ENCODE measurements around the gene MSANTD3.

The MSANTD3 gene

DNA sequence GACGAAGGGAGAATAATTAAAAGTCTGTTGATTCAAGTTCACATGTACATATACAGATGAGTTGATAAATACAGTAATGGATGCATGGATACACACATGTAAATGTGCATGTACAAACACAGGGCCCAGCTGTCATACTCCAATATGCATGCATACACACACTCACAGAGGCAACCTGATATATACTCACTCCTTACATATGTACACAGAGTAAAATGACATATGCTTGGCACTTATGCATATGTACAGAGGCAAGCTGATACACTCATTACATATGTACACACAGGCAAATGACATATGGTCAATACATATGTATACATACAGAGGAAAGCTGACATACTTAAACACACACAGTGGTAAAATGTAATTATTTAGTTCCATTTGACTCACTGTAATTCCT is 38.8 kb downstream of the MSANTD3 start:
- DNase-seq (ENCODE audit: low spot score), result no peak

DNA sequence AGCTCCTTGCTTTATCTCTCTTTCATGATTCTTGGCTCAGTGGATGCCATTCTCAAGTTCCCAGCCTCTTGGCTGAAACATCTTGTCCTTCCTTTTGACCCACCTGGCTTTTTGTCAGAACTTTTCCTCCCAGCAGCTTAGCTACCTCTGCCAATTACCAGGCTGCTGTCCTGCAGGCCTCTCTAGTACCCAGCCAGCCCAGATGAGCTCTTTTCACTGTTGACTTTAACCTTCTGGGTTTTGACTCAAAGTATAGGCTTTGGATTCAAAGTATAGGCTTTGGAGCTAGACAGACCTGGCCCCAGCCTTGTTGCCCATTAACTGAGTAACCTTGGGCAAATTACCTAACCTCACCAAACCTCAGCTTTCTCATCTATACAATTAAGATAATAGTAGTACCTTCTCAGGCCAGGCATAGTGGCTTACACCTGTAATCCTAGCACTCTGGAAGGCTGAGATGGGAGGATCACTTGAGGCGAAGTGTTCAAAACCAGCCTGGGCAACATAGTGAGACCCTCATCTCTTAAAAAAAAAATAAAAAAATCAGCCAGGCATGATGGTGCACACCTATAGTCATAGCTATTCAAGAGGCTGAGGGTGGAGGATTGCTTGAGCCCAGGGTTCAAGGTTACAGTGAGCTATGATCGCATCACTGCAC is 39.4 kb downstream of the MSANTD3 start:
- no peak for DNase-seq (ENCODE audit: low spot score)

DNA sequence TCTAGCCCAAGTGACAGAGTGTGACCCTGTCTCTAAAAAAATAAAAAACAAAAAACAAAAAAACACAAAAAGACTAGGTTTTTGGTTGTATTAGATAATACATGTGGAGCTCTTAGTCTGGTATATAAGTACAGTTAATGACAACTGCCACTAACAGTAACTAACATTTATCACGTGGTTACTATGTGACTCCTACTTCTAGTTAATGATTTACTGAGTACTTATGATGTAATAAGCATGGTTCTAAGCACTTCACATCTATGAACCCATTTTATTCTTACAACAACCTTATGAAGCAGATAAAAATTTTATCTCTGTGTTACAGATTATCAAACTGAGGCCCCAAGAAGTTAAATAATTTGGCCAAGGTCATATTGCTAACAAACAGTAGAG is 39.9 kb downstream of the MSANTD3 start:
- no peak for DNase-seq (ENCODE audit: low spot score)

- DNase-seq (ENCODE audit: low spot score), result no peak
Measured at GRCh38 chr9:100468041-100468440, 41.1 kb downstream of the MSANTD3 start.

- no peak for DNase-seq (ENCODE audit: low spot score)
Measured at GRCh38 chr9:100472268-100472667, 45.3 kb downstream of the MSANTD3 start.

GRCh38 chr9:100472788-100473275 is 45.9 kb downstream of the MSANTD3 start, which contains the start of gene TMEFF1:
TSS of gene TMEFF1 (plus strand) at chr9:100473149. CDS start at chr9:100473545, 396 bp downstream.
- no peak for DNase-seq (ENCODE audit: low spot score)

- no peak for DNase-seq (ENCODE audit: low spot score)
Measured at GRCh38 chr9:100473276-100474081, 46.5 kb downstream of the MSANTD3 start.

DNA sequence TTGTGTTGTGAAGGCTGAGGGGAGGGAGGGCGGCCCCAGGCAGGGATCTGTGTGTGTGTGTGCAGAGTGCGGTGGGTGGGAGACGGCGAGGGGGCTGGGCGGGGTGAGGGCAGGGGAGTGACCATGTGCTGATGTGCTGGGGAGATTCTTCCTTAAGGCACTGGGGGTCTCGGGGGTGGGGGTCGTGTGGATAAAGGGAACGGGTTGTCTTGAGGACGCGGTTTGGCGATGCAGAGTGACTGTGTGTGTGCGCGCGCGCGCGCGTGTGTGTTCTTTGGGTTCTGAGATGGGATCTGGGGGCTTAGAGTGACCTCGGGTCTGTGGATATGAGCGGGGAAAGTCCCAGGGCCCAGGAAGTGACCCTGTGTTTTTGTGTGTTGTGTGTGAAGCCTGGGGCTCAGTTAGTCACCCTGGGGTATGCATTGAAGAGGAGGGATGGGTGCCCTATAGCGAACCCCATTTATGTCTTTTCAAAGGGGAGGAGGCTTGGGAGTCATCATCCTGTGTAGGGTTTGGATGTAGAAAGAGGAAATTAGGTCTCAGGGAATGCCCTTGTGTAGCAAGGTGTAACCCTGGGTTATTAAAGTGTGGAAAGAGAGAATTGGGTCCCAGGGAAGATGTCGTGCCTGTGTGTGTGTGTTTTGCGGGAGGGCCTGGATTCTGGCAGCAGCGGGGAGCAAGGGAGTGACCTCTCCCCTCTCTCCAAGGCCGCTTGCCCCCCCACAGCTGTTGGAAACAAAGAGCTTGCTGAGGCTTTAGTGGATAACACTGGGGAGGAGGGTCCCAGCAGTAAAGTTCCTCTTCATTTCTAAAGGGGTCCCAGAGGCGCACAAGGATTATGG is 47.4 kb downstream of the MSANTD3 start:
- DNase-seq (ENCODE audit: low spot score), result no peak

- DNase-seq (ENCODE audit: low spot score), result no peak
Measured at GRCh38 chr9:100474924-100475276, 48.0 kb downstream of the MSANTD3 start.

- DNase-seq (ENCODE audit: low spot score), result no peak
Measured at GRCh38 chr9:100477241-100477640, 50.3 kb downstream of the MSANTD3 start.

- no peak for DNase-seq (ENCODE audit: low spot score)
Measured at GRCh38 chr9:100478192-100478591, 51.2 kb downstream of the MSANTD3 start.

GRCh38 chr9:100479820-100480219 is 52.9 kb downstream of the MSANTD3 start:
- no peak for DNase-seq (ENCODE audit: low spot score)

DNA sequence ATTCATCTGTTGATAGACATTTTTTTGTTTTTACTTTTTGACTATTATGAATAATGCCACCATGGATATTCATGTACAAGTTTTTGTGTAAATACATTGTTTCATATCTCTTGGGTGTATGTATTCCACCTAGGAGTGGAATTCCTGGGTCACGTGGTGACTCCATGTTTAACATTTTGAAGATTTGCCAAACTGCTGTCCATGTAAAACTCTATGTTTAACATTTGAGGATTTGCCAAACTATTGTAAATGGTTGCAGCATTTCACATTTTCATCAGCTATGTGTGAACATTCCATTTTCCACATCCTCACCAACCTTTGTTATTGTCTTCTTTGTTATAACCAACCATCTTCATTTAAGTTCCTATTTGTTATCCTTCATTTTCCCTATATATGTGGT is 58.3 kb downstream of the MSANTD3 start:
- no peak for DNase-seq (ENCODE audit: low spot score)

- no peak for DNase-seq (ENCODE audit: low spot score)
Measured at GRCh38 chr9:100486479-100487176, 59.7 kb downstream of the MSANTD3 start.

DNA sequence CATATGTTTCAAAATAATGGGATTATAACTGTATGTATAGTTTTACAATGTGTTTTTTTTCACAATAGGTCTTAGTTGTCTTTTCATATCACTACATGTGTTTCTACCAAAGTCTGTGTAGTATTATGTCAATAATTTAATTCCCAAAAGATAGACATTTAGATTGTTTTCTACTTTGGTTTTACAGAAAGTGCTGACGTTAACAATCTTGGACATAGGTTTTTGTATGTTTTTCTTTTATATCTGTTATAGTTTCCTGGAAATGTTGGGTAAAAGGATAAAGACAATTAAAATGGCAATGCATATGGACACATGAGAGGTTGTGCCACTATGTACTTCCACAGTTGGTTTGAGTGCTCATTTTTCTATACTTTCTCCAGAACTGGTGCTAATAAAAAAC is 61.2 kb downstream of the MSANTD3 start:
- no peak for DNase-seq (ENCODE audit: low spot score)

DNA sequence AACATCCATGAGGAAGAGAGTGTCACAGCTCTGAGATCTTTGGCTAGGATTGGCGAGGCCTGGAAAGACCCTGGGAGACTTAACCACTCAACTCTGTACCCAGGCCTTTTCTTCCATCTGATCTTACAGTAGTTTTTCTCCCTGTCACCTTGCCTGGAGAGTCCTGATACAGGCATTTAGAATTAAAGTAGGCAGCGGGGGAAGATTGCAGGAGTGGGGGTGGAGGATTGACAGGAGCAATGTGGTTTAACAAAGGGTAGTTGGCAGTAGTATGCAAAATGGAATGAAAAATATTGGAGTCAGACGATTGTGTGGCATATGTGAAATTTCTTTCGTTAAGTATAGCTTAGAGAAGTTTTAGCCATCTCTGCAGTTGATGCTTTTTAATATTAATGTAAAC is 62.9 kb downstream of the MSANTD3 start:
- DNase-seq (ENCODE audit: low spot score), result no peak

- DNase-seq (ENCODE audit: low spot score), result no peak
Measured at GRCh38 chr9:100492952-100493351, 66.0 kb downstream of the MSANTD3 start.

DNA sequence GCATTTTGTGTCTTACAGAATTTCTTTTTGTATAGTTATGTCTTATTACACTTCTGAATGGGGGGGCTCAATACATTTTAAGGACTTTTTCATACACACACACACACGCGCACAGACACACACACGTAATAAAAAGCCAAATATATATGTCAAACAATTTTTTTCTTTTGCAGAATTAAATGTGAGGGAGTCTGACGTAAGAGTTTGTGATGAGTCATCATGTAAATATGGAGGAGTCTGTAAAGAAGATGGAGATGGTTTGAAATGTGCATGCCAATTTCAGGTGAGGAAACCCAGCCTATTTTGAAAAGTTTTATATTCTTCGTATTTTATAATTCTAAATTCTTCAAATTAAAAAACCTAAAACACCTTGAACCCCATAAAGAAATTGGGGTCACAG is 71.6 kb downstream of the MSANTD3 start:
- DNase-seq (ENCODE audit: low spot score), result no peak

DNA sequence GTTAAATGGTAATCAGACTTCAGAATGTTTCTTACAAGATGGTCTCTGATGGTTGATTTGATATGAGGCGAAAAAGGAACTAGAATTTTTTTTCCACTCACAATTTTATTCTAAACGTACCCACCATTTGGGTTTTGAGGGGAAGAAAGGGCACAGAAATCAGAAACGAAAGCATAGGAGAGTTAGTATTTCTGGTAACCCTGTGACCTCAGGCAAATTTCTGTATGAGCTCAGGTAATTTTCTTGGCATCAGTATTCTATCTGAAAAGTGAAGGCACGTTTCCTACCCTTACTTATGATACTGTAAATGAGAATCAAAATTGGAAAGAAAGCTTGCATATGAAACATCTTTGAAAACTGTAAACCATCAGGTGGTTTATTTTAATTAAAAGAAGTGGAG is 72.5 kb downstream of the MSANTD3 start:
- no peak for DNase-seq (ENCODE audit: low spot score)

GRCh38 chr9:100499866-100500265 is 72.9 kb downstream of the MSANTD3 start:
- DNase-seq (ENCODE audit: low spot score), result no peak

Data from hematopoietic multipotent progenitor cell treated with erythropoietin and hydrocortisone succinate and interleukin-3 and kit ligand, for 17 days (in vitro differentiated cells).